ENCODE data around the gene SORCS2.

SORCS2 gene

GRCh38 chr4:7766661-7767345 lies 574.5 kb downstream of the SORCS2 start:
- DNase-seq (ENCODE audit: low spot score) = no peak

GRCh38 chr4:7767526-7767925 lies 575.2 kb downstream of the SORCS2 start:
- no peak for DNase-seq (ENCODE audit: low spot score)

DNA sequence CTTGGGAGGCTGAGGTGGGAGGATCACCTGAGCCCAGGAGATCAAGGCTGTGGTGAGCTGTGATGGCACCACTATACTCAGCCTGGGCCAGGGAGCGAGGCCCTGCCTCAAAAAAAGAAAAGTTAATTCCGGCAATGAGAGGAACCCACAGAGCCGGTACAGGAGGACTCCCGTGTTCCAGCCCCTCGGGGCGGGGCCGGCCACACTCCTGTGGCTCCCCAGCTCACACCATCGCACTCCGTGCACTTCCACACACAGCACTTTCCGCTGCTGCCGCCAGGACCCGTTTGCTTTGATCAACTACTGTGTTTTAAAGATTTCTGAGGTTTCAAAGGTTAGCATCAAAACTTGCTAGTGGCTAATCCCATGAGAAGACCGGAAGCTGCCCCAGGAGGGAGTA lies 575.6 kb downstream of the SORCS2 start:
- DNase-seq (ENCODE audit: low spot score) = no peak

DNA sequence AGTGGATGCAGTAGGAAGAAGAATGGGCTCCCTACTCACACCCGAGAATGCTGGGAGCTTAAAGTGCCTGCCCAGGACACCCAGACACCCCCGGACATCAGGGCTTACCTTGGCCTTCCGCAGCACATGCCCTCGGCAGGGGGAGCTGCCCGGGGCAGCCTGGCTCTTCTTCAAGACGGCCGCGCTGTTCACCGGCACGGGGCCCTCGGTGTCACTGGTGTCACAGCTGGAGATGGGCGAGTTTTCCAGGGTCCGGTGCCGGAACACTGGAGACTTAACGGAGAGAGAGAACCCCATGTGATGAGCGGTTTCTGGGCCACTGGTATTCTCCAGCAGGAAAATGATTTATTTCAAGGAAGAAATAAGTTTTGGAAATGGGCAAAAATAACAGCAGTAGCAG lies 576.4 kb downstream of the SORCS2 start:
- DNase-seq (ENCODE audit: low spot score) = no peak

DNA sequence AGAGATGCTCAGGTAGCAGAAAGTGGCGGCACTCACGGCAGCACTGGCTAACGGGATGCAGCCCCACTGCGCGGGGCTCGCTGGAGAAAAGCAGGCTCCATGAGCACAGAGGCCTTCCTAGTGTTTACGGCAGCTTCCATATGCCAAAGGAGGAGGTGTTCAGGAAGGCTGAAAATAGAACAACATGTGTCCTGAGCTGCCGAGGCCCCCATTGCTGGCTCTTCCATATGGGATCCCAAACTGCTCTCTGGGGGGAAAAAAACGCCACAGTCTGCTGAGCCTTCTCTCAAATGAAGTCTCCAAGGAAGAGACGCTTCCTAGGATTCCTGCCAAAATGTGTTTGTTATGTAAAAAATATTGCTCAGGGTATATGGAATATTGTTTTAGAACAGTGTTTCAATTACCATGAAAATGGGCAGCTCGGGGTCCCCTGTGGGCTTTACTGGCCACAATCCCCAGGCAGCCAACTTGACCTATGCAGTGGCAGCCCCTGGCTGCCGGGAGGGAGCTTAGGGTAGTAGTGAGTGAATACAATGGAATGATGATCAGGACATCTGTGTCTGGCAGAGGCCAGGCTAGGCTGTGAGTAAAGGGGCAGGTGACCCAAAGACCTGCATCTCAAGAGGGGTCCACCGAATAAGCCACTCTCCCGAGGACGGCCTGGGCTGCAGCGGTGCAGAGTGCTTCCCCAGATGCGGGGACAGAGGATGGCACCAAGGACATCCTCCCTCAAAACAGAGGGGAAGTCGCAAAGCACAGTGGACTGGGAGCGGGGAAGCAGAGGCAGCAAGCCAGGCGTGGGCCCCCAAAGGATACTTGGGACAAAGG lies 577.3 kb downstream of the SORCS2 start:
- no peak for DNase-seq (ENCODE audit: low spot score)

GRCh38 chr4:7770224-7771050 lies 578.1 kb downstream of the SORCS2 start:
- DNase-seq (ENCODE audit: low spot score) = no peak

GRCh38 chr4:7771056-7771455 lies 578.7 kb downstream of the SORCS2 start:
- DNase-seq (ENCODE audit: low spot score) = no peak

DNA sequence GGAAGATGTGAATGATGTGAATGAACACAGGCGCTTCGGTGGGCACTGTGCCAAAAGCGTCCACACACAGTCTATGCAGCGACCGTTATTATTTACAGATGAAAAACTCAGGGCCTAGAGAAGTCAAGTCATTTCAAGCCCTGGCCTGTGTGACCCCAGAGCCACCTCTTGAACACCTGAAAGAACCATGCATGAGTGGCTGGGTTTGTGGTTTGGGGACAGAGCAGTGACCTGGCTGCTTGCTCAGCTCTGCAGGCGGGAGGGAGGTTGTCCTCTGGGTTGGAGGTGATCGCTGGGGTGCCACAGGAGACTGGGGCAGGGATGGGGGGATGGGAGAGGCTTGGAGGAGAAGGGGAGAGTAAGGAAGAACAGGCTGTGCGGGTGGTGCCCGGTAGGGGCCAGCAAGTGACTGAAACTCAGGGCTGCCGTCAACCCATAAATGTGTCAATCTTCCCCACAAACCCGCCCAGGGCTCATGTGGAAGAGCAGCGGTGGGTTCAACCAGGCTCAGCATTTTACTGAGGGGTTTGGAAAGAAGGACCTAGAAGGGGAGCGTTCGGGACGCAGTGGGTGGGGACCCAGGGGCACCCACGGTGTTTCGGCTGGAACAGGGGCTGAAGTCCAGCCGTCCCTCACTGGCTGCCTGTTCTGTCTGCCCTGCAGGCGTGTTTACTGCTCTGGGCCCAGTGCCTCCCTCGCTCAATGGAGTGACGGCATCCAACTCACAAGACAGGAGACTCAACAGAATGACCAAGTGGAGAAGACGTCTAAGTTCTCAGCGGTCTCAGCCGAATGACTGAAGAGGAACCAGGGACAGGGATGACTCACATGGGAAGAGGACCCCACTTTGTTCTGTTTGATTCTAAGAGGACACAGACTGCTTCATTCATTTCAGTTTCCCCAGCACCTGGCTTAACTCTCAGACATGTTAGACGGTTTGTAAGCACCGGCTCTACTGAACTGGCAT lies 579.5 kb downstream of the SORCS2 start:
- DNase-seq (ENCODE audit: low spot score) = no peak

GRCh38 chr4:7772711-7773385 lies 580.5 kb downstream of the SORCS2 start:
- DNase-seq (ENCODE audit: low spot score) = no peak

GRCh38 chr4:7773401-7774180 lies 581.3 kb downstream of the SORCS2 start:
- DNase-seq (ENCODE audit: low spot score) = no peak

DNA sequence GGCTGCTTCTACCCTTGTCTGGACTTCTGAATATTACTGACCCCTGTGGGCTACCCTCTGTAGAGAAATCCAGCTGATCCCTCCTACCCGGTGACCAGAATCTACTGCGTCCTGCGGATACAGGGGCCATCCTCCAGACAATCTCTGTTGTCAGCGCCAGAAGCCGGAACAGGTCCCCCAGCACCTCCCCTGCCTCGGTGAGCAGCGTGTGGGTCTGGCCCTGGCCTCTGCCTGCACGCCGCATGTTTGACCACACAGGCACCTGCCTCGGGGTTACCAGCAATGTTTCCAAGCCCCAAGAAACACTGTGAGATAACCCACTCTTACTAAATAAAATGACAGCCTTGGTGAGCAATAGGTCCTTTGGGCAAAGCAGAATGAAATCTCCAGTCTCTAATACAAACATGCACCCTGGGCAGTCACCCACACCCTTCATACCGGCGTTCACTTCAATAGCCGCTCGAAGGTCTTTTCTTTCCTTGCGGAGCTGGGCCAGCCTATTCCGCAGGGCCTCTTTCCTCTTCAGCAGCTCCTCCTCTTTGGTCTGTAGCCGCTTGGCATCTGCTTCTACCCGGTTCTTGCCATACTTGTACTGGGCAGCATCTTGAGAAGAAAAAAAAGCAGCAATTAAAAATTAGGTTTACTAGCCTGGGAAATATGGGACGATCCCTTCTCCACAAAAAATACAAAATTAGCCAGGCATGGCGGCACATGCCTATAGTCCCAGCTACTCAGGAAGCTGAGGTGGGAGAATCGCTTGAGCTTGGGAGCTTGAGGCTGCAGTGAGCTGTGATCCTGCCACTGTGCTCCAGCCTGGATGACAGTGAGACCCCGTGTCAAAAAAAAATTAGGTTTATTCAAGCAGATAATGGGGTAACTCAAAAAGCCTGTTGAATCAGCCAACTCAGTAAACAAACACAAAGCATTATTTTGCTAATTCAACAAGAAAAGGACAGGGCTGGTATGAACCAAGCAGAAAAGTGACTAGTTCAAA lies 582.3 kb downstream of the SORCS2 start:
- no peak for DNase-seq (ENCODE audit: low spot score)

DNA sequence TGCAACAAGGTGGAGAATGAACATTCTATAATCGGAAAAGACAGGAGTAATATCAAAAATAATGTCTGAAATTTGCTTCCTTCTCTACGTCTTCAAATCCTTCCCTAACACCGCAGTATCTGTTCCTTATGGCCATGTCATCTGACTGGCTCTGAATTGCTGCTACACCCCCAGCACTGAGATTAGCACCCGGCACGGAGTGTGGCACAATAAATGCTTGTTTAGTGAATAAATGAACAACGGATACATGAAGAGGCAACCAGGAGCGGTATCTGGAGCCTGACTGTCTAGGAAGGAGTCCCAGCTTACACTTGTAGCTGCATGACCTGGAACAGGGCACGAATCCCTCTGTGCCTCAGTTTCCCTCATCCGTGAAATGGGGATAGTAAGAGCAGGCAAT lies 583.1 kb downstream of the SORCS2 start:
- no peak for DNase-seq (ENCODE audit: low spot score)

GRCh38 chr4:7777017-7777710 lies 584.8 kb downstream of the SORCS2 start:
- no peak for DNase-seq (ENCODE audit: low spot score)

DNA sequence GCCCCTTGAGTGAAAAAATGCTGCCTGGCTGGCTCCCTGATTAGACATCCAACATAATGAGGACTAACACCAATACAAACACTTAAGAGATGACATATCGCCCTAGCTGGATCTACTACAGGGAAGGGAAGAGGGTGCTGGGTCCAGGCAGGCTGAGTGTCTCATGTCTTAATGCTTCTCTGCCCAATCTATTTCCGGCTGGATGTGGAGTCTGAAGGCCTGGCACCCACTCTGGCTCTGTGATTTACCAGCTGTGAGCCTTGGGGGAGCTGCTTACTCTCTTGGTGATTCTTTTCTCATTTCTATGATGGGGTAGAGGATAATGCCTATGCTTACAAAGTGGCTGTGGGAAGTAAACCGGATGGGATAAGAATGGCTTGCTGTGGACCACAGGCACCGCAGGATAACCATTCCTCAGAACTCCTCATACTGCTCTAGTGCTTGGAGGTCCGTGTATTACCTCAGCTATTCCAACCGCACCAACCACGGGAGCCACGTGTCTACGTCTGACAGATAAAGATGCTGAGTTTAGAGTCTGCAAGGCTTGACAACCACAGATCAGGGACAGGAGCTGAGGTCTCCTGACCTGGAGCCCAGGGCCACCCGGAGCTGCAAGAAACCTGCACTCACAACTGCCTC lies 585.7 kb downstream of the SORCS2 start:
- no peak for DNase-seq (ENCODE audit: low spot score)

GRCh38 chr4:7778510-7779431 lies 586.4 kb downstream of the SORCS2 start:
- DNase-seq (ENCODE audit: low spot score) = no peak

DNA sequence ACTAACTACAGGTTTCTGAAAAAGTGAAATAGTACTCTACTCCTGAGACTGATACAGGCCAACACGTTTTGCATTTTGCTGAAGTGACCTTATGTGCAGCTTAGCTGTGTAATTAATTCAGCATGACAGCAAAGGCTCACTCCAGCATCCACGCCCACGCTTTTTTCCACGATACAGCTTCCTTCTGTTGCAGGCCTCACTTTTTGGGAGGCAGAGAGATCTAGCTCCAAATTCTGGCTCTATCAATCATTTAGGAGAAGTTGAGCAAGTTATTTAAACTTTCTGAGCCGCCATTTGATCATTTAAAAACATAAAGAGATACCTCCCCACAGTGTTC lies 587.1 kb downstream of the SORCS2 start:
- DNase-seq (ENCODE audit: low spot score) = no peak

Measured in hematopoietic multipotent progenitor cell treated with erythropoietin and hydrocortisone succinate and interleukin-3 and kit ligand, for 15 days (in vitro differentiated cells).